ENCODE results near the gene DNAJC4.
"Not testable (repeated sequence)": the region's sequence is repeated elsewhere in the genome, so short reads cannot be mapped to it uniquely, and the experiment has no call there.

DNA sequence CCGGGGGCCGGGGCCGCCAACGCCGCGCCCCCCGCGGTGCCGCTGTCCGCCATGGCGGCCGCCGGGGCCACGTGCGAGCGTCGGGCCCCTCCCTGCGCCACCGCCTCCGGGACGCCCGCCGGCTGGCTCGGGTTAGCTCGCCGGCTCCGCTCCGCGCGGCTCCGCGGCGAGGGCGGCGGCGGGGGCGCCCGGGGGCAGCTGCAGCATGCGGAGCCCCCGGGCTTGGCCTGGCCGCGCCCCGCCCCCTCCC is 16.2 kb downstream of the DNAJC4 start:
- not testable (repeated sequence) for TF ChIP-seq EZH2 (IDR thresholded peaks at IDR 0.05; ENCODE audit: borderline replicate concordance, low read length)
- TF ChIP-seq, protein P1, sequence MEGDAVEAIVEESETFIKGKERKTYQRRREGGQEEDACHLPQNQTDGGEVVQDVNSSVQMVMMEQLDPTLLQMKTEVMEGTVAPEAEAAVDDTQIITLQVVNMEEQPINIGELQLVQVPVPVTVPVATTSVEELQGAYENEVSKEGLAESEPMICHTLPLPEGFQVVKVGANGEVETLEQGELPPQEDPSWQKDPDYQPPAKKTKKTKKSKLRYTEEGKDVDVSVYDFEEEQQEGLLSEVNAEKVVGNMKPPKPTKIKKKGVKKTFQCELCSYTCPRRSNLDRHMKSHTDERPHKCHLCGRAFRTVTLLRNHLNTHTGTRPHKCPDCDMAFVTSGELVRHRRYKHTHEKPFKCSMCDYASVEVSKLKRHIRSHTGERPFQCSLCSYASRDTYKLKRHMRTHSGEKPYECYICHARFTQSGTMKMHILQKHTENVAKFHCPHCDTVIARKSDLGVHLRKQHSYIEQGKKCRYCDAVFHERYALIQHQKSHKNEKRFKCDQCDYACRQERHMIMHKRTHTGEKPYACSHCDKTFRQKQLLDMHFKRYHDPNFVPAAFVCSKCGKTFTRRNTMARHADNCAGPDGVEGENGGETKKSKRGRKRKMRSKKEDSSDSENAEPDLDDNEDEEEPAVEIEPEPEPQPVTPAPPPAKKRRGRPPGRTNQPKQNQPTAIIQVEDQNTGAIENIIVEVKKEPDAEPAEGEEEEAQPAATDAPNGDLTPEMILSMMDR (IDR thresholded peaks at IDR 0.05; ENCODE audit: low read length) = not testable (repeated sequence)

Data from OCI-LY1 (cell line).